Subcutaneous adipose tissue (tissue), 4 donors: Measurements from ENCODE around the gene PRKCD. TPM values are rescaled to one million over a fixed set of nuclear protein-coding genes. Genes with fewer than 3 reads are reported as not detected.

ENCODE experiments used
- CTCF ChIP-seq: fragments of 450-650 bp; IDR thresholded peaks from one replicate; pipeline ENCODE4 v1.5.1; 2016; ENCODE audit warnings: low read depth, mild to moderate bottlenecking, control low read depth, antibody characterized with exemption, moderate library complexity
- total RNA-seq, 4 donors: library from RNA; depleted of rRNA; stranded (reverse); fragments of >200 nt; gene quantifications; one replicate each; pipeline ENCODE4 v1.1.0, GENCODE V29; 2016

Gene PRKCD
- 10 to 100 TPM; 26.2 to 84.0 (median 48.0) TPM for total RNA-seq

DNA sequence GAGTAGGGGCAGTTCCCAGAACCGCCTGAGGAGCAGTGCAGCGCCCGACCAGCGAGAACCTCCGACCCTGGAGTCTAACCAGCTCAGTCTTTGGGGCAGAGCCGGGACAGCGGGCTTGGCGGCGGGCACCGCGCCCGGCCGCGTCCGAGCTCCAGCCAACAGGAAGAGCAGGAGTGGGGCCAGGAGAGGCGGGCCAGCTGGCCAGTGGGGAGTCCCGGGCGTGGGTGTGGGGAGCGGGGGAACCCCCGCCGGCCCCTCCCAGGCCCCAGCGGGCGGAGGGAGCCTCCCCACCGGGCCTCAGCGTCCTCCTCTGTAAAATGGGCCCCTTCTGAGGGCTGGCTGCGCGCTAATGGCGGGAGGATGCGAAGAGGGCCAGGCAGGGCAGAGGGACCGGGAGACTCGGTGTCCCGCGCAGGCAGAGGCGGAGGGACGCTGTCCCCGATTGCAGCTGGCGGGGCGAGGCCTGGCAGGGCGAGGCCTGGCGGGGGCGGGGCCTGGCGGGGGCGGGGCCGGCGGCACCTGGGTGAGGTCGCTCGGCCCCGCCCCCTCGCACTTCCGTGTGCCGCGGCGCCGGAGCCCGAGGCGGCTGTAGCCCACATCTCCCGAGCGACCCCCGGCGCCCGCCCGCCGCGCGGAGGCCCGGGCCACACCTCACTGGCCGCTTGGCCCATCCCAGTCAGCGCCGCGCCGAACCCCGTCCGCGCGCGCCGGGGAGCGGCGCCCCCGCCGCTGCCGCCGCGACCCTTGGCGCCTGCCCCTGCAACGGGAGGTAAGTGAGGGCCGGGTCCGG lies at the start of gene PRKCD:
PRKCD (plus strand) TSS at position 550 of the 790 bp plus-strand sequence. CDS start 17,214 bp downstream, outside the sequence.
- no peak for TF ChIP-seq CTCF

- TF ChIP-seq CTCF = no peak
These were observed 49.2 kb upstream of the PRKCD start for GRCh38 chr3:53111822-53112221.

DNA sequence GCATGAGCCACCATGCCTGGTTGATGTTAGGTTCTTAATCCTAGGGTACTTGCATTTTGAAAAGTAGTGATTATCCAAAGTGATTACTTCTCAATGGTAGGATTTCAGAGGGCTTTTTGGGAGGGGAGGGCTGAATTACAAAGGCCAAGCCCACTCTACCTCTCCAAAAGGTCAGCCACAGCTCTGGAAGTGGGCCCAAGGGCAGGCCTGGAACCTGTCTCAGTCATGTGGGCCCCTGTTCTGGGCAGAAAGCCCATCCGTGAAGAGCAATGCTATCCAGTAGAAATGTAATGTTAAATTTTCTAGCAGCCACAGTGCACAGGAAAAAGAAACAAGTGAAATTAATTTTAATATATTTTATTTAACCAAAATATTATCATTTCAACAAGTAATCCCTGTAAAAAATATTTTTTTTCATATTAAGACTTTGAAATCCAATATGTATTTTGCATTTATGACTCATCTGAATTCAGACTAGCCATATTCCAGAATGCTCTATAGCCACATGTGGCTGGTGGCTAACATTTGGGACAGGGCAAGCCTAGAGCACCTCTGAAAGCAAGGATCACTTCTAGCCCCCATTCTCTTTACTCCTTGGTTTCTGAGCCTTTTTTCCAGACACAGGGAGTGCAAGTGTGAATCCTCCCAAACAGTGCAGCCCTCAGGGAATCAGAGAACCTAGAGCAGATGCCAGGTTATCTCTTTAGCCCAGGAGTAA lies 47.6 kb upstream of the PRKCD start:
- no peak for TF ChIP-seq CTCF

- TF ChIP-seq CTCF = no peak
These were observed 47.0 kb upstream of the PRKCD start for GRCh38 chr3:53114011-53114400.

DNA sequence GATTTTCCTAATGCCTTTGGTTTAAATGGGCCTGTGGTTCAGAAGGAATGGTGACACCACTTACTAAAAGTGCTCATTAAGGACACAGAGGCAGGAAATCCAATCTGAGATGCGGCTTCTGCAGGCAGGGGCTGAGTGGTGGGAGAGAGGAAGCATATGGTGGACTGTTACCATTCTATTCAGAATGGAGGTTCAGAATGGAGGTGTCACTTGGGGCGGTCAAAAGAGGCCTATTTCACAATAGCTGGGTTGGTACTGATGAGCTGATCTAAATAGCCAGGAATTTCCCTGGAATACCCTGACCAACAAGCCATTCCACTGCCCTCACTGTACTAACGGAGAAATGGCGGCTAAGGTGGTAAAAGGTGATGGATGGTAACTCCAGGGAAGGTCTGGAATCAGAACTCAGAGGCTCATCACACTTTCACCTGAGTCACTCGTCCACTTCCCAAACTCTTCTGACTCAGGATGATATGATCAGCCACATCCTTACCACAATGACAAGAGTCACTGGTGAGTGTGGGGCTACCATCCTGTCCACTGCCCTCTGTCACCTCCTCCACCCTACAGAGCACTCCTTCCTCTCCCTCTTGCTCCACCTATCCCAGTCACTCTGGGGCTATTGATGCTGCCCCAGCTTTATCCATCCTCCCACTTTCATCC lies 46.5 kb upstream of the PRKCD start:
- TF ChIP-seq CTCF = no peak

- TF ChIP-seq CTCF = no peak
These were observed 44.1 kb upstream of the PRKCD start for GRCh38 chr3:53116956-53117355.

- no peak for TF ChIP-seq CTCF
These were observed 40.7 kb upstream of the PRKCD start for GRCh38 chr3:53120336-53120735.
